GM12875 (cell line): ENCODE results near the gene USP35.

Experiments
- H3K4me3 ChIP-seq: one replicate; pipeline ENCODE4 v1.5.1; 2011; ENCODE audit warnings: low read depth, low read length, control low read depth
- CTCF ChIP-seq: IDR thresholded peaks from 2 replicates; pipeline ENCODE4 v1.5.1; 2011; ENCODE audit warnings: low read depth, mild to moderate bottlenecking, control low read depth, inconsistent platforms, low read length, moderate library complexity, borderline replicate concordance; ENCODE audit not compliant: insufficient read depth

The USP35 gene

GRCh38 chr11:78205256-78205655 is 16.5 kb downstream of the USP35 start:
- TF ChIP-seq CTCF = no peak
- H3K4me3 ChIP-seq = no peak overlapping the region

GRCh38 chr11:78205691-78206090 is 17.0 kb downstream of the USP35 start:
- no peak overlapping the region for H3K4me3 ChIP-seq
- TF ChIP-seq CTCF = no peak

GRCh38 chr11:78207532-78208256 is 19.0 kb downstream of the USP35 start:
- no peak overlapping the region for H3K4me3 ChIP-seq
- no peak for TF ChIP-seq CTCF

- no peak for TF ChIP-seq CTCF
- no peak overlapping the region for H3K4me3 ChIP-seq
Observed at GRCh38 chr11:78208257-78209165, 19.8 kb downstream of the USP35 start.

GRCh38 chr11:78209478-78209877 is 20.8 kb downstream of the USP35 start:
- no peak for TF ChIP-seq CTCF

GRCh38 chr11:78210000-78210608 is 21.4 kb downstream of the USP35 start:
- H3K4me3 ChIP-seq = no peak overlapping the region
- no peak for TF ChIP-seq CTCF

More at GRCh38 chr11:78209478-78209877, 20.8 kb downstream of the USP35 start:
- no peak overlapping the region for H3K4me3 ChIP-seq
